Measurements from ENCODE around the gene CELA3A.

Gene CELA3A

DNA sequence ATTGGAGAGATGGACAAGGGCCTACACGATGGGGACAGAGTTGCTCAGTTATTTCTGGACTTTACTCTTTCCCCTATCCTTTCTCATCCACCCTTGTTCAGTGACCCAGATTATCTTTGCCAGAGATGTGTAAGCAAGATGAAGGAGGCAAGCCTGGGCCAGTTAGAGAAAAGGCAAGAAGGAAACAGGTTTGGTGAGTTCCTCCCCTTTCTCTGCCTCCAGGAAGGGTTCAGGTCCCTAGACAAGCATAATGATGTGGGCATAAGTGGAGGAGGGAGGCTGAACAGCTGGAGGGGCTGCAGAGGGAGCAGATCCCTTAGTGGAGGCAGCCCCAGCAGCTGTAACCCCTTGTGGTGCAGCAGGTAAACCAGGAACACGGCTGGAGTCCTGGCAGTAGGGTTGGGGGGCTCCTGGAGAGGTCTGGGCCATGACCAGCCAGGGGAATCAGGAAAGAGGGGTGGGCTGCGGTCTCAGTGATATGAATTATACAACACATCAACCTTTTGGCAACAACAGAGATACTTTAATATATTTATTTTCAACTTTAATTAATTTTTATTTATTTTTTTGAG, 41.8 kb downstream of the CELA3A start:
- no peak for DNase-seq (ENCODE audit: low spot score)
- TF ChIP-seq, protein P1, sequence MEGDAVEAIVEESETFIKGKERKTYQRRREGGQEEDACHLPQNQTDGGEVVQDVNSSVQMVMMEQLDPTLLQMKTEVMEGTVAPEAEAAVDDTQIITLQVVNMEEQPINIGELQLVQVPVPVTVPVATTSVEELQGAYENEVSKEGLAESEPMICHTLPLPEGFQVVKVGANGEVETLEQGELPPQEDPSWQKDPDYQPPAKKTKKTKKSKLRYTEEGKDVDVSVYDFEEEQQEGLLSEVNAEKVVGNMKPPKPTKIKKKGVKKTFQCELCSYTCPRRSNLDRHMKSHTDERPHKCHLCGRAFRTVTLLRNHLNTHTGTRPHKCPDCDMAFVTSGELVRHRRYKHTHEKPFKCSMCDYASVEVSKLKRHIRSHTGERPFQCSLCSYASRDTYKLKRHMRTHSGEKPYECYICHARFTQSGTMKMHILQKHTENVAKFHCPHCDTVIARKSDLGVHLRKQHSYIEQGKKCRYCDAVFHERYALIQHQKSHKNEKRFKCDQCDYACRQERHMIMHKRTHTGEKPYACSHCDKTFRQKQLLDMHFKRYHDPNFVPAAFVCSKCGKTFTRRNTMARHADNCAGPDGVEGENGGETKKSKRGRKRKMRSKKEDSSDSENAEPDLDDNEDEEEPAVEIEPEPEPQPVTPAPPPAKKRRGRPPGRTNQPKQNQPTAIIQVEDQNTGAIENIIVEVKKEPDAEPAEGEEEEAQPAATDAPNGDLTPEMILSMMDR (IDR thresholded peaks at IDR 0.05; ENCODE audit: extremely low read depth, missing control alignments), result no peak

DNA sequence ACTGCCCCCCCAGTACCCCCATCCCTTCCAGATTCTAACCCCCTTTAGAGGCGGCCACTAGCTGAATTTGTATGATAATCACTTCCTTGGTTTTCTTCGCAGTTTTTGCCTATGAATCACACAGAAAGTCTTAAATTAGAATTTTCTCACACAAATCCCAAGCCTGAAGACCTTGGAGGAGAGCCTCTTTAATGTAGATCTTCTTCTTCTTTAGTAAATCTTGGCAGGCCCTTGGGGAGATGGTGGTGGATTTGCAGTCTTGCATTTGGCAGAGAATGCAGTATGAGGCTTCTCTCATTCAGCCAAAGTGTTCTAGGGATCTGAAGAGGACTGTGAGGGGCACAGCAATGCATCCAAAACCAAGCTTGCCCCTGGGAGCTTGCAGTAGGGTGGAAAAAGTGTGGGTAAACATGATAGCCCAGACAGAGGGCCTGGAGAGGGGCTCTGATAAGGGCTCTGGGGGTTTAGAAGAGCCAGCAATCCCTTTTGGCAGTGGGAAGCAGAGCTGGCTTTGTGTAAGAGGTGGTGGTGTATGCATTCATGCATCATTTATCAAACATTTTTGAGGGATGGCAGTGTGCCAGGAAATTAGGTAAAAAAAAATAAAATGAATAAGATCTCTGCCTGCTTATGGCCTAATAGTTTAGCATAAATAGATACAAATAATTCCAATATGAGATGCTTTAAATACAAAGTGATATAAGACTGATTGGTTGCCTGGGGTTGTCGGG, 43.4 kb downstream of the CELA3A start:
- no peak for DNase-seq (ENCODE audit: low spot score)
- TF ChIP-seq, protein P1 (IDR thresholded peaks at IDR 0.05; ENCODE audit: extremely low read depth, missing control alignments), result no peak

DNA sequence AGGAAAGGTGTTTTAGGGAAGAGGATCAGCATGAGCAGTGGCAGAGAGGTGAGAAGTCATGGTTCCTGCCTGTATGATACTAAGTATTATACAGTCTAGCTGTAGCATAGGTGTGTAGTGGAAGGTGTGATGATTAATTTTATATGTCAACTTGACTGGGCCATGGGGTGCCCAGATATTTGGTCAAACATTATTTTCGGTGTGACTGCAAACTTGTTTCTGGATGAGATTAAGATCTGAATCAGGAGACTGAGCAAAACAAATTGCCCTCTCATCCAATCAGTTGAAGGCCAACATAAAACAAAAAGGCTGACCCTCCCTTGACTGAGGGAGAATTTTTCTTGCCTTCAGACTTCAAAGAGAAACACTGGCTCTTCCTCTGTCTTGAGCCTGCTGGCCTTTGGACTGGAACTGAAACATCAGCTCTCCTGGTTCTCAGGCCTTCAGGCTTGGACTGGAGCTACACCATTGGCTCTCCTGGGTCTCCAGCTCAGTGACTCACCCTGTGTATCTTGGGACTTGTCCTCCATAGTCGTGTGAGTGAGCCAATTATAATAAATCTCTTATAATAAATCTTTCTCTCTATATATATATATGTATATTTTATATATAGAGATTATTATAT, 44.3 kb downstream of the CELA3A start:
- TF ChIP-seq, protein P1 (IDR thresholded peaks at IDR 0.05; ENCODE audit: extremely low read depth, missing control alignments), result no peak
- DNase-seq (ENCODE audit: low spot score), result no peak

DNA sequence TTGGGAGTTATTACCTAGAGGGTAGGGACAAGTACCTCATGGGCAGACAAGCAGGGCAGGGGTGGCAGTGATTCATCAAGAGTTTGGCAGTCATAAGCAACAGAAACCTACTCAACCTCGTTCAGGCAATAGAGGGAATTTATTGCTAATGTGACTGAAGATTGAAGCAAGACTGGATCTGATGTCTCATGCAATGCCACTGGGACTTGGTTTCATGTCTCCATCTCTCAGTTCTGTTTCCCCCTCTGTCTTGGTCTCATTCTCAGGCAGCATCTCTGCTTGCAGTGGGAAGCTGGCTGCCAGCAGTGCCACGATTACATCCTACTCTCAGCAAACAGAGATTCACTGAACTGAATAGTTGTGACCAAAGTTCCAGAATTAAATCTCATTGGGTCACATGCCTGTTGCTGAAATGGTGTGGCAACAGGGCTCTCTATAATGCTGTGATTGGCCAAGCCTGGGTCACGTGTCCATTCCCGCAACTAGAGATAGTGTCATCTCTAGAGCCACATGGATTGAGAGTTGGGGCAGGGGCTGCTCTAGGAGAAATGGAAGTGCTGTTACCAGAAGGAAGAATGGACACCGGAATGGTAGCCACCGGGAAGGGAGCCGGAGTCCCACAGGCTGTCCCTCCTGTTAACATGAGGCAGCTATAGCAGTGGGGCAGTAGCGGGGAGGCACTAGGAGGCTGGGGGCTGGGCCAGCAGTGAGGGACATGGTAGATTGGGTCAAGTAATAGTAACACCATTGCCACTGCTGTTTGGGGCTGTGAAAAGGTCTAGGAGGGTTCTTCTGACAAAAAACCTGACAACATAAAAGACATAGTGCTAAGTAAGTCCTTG, 47.1 kb downstream of the CELA3A start:
- no peak for DNase-seq (ENCODE audit: low spot score)
- TF ChIP-seq, protein P1 (IDR thresholded peaks at IDR 0.05; ENCODE audit: extremely low read depth, missing control alignments), result no peak

DNA sequence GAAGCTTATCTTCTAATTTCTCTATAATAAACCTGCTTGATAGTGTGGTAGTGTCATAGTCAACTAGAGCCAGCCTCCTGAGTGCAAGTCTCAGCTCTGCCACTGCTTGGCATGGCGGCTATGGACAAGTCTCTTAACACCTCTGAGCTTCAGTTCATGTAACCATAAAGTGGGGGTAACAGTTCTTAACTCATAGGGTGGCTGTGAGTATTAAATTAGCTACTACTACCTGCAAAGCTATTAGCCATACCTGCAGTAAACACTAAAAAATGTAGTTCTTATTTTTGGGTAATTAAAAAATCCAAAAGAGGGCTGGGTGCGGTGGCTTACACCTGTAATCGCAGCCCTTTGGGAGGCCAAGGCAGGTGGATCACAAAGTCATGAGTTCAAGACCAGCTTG, 48.9 kb downstream of the CELA3A start:
- no peak for DNase-seq (ENCODE audit: low spot score)
- TF ChIP-seq, protein P1 (IDR thresholded peaks at IDR 0.05; ENCODE audit: extremely low read depth, missing control alignments), result no peak

DNA sequence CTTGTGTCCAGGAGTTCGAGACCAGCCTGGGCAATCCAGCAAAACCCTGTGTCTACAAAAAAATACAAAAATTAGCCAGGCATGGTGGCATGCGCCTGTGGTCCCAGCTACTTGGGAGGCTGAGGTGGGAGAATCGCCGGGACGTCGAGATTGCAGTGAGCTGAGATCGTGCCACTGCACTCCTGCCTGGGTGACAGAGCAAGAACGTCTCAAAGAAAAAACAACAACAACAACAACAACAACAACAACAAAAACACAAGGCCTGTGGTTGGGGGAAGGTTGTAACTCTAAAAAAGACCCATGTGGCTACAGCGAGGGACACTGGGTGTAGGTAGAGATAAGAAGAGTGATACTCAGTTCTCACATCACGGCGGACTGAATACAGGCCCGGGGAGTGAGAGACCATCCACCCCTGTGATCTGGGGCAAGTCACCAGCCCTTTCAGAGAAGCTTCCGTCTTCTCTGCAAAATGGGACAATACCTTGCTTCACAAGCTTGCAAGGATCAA, 50.2 kb downstream of the CELA3A start:
- no peak for DNase-seq (ENCODE audit: low spot score)
- TF ChIP-seq, protein P1 (IDR thresholded peaks at IDR 0.05; ENCODE audit: extremely low read depth, missing control alignments), result no peak

Measured in GM20000 (cell line).